Measurements from ENCODE around the gene STAG1. TPM values are rescaled to one million over a fixed set of nuclear protein-coding genes. Genes with fewer than 3 reads are reported as not detected.
"Not testable (repeated sequence)": the region's sequence is repeated elsewhere in the genome, so short reads cannot be mapped to it uniquely, and the experiment has no call there.

The STAG1 gene
- total RNA-seq, 5 donors from 2014 or later (not counting 1 experiment from before 2014, with no cell fraction given): 38.9 to 52.5 (median 42.7) TPM

DNA sequence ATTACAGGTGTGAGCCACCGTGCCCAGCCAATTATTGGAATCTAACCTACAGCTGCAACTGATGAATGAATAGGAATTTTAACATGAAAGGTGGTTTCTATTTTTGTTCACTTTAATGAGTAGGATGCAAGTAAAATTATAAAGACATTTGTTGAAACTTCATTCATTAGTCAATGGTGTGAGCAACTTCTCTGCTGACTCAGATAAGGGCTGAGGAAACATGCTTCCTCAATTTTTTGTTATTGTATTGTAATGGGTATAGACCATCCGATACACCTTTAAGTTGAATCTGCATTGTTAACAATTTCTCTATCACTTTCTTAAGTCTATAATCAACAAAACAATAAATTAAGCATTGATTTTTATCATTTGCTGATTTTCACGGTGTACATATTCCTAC is 127.8 kb downstream of the STAG1 start:
- H3K4me3 ChIP-seq (ENCODE audit: control insufficient read depth in 1 of 2, extremely low read depth in 1 of 2, low read length in 1 of 2): no peak overlapping the region
- Mint-ChIP-seq H3K27ac (no peak overlapping the region), H3K27me3 (no peaks in the 10 kb centered on the region), H3K36me3 (peaks cover 57% of the 10 kb centered on the region), H3K4me3 (no peak overlapping the region), H3K9me3 (peaks cover 0 to 10% (median 6%) of the 10 kb centered on the region in 3 donors), H3K4me1 (peaks cover 21 to 31% (median 26%) of the 10 kb centered on the region in 3 donors)
- H3K27ac ChIP-seq (ENCODE audit: low read length): no peak overlapping the region
- ATAC-seq (replicated peaks in 1 of 4) (no peak), DNase-seq (no peak)
- peaks cover 0 to 7% of the 10 kb centered on the region in 2 donors for H3K36me3 ChIP-seq (ENCODE audit: control insufficient read depth in 2 of 2, extremely low read depth in 1 of 2, insufficient read depth in 1 of 2, low read length in 1 of 2)
- no peaks in the 10 kb centered on the region for H3K27me3 ChIP-seq (replicated peaks in 1 of 2; ENCODE audit: control insufficient read depth in 2 of 2, extremely low read depth in 1 of 2, insufficient read depth in 2 of 2, low read length in 1 of 2)
- ChIA-PET CTCF (no interaction called here), POLR2A (no interaction called here)
- no peaks in the 10 kb centered on the region for H3K4me1 ChIP-seq (ENCODE audit: control insufficient read depth in 1 of 2, extremely low read depth in 1 of 2, insufficient read depth in 2 of 2, low read length in 2 of 2)
- H3K9me3 ChIP-seq: no peaks in the 10 kb centered on the region
- no CpG with 5 or more reads among the region's 3 CpGs for WGBS (ENCODE audit: insufficient coverage)

- no peak for DNase-seq
- Histone ChIP-seq H3K27ac (ENCODE audit: low read length) (no peak overlapping the region), H3K4me3 (ENCODE audit: control insufficient read depth in 1 of 2, extremely low read depth in 1 of 2, low read length in 1 of 2) (no peak overlapping the region), H3K27me3 (replicated peaks in 1 of 2; ENCODE audit: control insufficient read depth in 2 of 2, extremely low read depth in 1 of 2, insufficient read depth in 2 of 2, low read length in 1 of 2) (no peaks in the 10 kb centered on the region), H3K4me1 (ENCODE audit: control insufficient read depth in 1 of 2, extremely low read depth in 1 of 2, insufficient read depth in 2 of 2, low read length in 2 of 2) (peaks cover 0 to under 1% of the 10 kb centered on the region in 2 experiments), H3K36me3 (ENCODE audit: control insufficient read depth in 2 of 2, extremely low read depth in 1 of 2, insufficient read depth in 1 of 2, low read length in 1 of 2) (peaks cover 0 to 3% of the 10 kb centered on the region in 2 donors), H3K9me3 (no peaks in the 10 kb centered on the region)
- peaks cover 6 to 29% (median 16%) of the 10 kb centered on the region in 3 donors for H3K4me1 Mint-ChIP-seq
- H3K36me3 Mint-ChIP-seq: peaks cover 54% of the 10 kb centered on the region
- no peak for ATAC-seq (replicated peaks in 1 of 4)
- H3K9me3 Mint-ChIP-seq: no peaks in the 10 kb centered on the region
- H3K4me3 Mint-ChIP-seq: no peak overlapping the region
- CTCF ChIA-PET: no interaction called here
- H3K27me3 Mint-ChIP-seq: no peaks in the 10 kb centered on the region
- no CpG with 5 or more reads among the region's 2 CpGs for WGBS (ENCODE audit: insufficient coverage)
- POLR2A ChIA-PET: no interaction called here
- H3K27ac Mint-ChIP-seq: no peak overlapping the region
These were observed 130.6 kb downstream of the STAG1 start for GRCh38 chr3:136621628-136622027.

DNA sequence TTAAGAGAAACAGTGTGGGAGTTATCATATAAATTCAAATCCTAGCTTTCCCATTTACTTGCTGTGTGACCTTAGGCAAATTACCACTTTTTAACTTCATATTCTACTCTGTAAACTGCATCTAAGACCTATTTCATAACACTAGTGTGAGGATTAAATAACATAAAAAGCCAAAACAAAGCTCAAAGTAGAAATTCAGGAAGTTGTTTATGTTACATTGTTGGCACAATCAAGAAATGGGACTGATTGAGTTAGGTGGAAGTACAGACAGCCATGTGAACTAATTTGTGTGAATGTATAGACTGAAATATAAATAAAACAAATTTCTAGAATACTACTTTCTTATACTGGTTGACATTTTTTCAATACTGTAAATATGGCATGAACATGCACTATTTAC is 131.7 kb downstream of the STAG1 start:
- H3K36me3 Mint-ChIP-seq: peaks cover 52% of the 10 kb centered on the region
- Histone ChIP-seq H3K36me3 (ENCODE audit: control insufficient read depth in 2 of 2, extremely low read depth in 1 of 2, insufficient read depth in 1 of 2, low read length in 1 of 2) (peaks cover 0 to 3% of the 10 kb centered on the region in 2 donors), H3K4me3 (ENCODE audit: control insufficient read depth in 1 of 2, extremely low read depth in 1 of 2, low read length in 1 of 2) (no peak overlapping the region), H3K27me3 (replicated peaks in 1 of 2; ENCODE audit: control insufficient read depth in 2 of 2, extremely low read depth in 1 of 2, insufficient read depth in 2 of 2, low read length in 1 of 2) (no peaks in the 10 kb centered on the region), H3K4me1 (ENCODE audit: control insufficient read depth in 1 of 2, extremely low read depth in 1 of 2, insufficient read depth in 2 of 2, low read length in 2 of 2) (peaks cover 0 to 2% of the 10 kb centered on the region in 2 experiments), H3K9me3 (no peaks in the 10 kb centered on the region), H3K27ac (ENCODE audit: low read length) (no peak overlapping the region)
- H3K4me3 Mint-ChIP-seq: no peak overlapping the region
- DNase-seq (no peak), ATAC-seq (replicated peaks in 1 of 4) (no peak)
- no peak overlapping the region for H3K27ac Mint-ChIP-seq
- ChIA-PET CTCF (no interaction called here), POLR2A (no interaction called here)
- H3K9me3 Mint-ChIP-seq: no peaks in the 10 kb centered on the region
- peaks cover 6 to 24% (median 11%) of the 10 kb centered on the region in 3 donors for H3K4me1 Mint-ChIP-seq
- H3K27me3 Mint-ChIP-seq: no peaks in the 10 kb centered on the region

DNA sequence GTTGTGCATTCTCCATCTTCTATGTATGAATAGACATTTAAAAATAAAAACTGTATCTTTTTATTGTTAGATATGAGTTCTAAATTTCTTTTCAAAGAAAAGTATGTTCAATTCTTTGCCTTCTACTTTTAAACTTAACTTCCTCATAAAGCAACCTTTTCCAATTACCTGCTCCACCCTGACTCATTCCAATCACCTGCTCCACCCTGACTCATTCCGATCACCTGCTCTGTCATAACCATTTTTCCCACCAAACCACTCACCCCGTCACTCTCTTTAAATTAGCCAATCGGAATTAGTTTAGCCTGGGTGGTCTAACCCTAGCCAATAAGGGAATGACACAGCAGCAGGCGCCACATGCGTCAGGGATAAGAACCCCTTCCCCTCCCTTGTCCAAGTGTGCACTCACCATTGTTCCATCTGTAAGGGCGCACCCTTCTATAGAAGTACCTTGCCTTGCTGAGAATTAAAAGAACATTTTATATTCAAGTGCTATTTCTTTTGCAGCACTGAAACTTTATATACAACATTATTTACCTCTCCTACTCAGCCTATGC is 134.1 kb downstream of the STAG1 start:
- H3K27ac Mint-ChIP-seq; H3K27ac ChIP-seq (ENCODE audit: low read length); H3K4me1 ChIP-seq (ENCODE audit: control insufficient read depth in 1 of 2, extremely low read depth in 1 of 2, insufficient read depth in 2 of 2, low read length in 2 of 2); ATAC-seq (replicated peaks in 1 of 4); CTCF ChIA-PET; H3K4me3 ChIP-seq (ENCODE audit: control insufficient read depth in 1 of 2, extremely low read depth in 1 of 2, low read length in 1 of 2); H3K36me3 ChIP-seq (ENCODE audit: control insufficient read depth in 2 of 2, extremely low read depth in 1 of 2, insufficient read depth in 1 of 2, low read length in 1 of 2); H3K27me3 ChIP-seq (replicated peaks in 1 of 2; ENCODE audit: control insufficient read depth in 2 of 2, extremely low read depth in 1 of 2, insufficient read depth in 2 of 2, low read length in 1 of 2); H3K4me3 Mint-ChIP-seq; H3K9me3 Mint-ChIP-seq; H3K9me3 ChIP-seq; H3K27me3 Mint-ChIP-seq; DNase-seq; POLR2A ChIA-PET: not testable (repeated sequence)
- 80% methylated on average over 4 of the region's 6 CpGs for WGBS (ENCODE audit: insufficient coverage)
- Mint-ChIP-seq H3K36me3 (peaks cover 44% of the 10 kb centered on the region), H3K4me1 (peaks cover 6 to 16% (median 7%) of the 10 kb centered on the region in 3 donors)

DNA sequence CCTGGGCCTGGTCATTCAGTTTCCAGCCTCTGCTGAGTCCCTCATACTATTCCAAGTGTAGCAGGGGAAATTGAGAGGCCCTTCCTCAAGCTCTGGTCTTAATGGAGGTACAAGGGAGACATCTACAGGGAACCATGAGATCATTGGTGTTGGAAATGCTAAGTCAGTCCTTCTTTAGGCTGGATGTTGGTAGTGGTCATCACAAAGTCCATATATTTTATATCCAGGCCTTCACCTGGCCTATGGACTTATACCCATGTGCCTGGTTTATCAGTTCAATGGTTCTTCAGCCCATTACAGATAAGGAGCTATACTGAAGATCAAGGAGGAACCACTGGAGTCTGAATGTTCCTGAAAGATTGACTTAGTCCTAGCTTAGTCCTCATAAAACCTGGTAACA is 135.0 kb downstream of the STAG1 start:
- H3K27me3 ChIP-seq (replicated peaks in 1 of 2; ENCODE audit: control insufficient read depth in 2 of 2, extremely low read depth in 1 of 2, insufficient read depth in 2 of 2, low read length in 1 of 2): no peaks in the 10 kb centered on the region
- H3K9me3 Mint-ChIP-seq: no peaks in the 10 kb centered on the region
- ATAC-seq (replicated peaks in 1 of 4): no peak
- ChIA-PET POLR2A (no interaction called here), CTCF (no interaction called here)
- peaks cover 0 to 3% of the 10 kb centered on the region in 2 donors for H3K36me3 ChIP-seq (ENCODE audit: control insufficient read depth in 2 of 2, extremely low read depth in 1 of 2, insufficient read depth in 1 of 2, low read length in 1 of 2)
- peaks cover 0 to 2% of the 10 kb centered on the region in 2 experiments for H3K4me1 ChIP-seq (ENCODE audit: control insufficient read depth in 1 of 2, extremely low read depth in 1 of 2, insufficient read depth in 2 of 2, low read length in 2 of 2)
- no peak overlapping the region for H3K27ac ChIP-seq (ENCODE audit: low read length)
- H3K4me1 Mint-ChIP-seq: peaks cover 6 to 12% (median 6%) of the 10 kb centered on the region in 3 donors
- no peak overlapping the region for H3K4me3 Mint-ChIP-seq
- H3K4me3 ChIP-seq (ENCODE audit: control insufficient read depth in 1 of 2, extremely low read depth in 1 of 2, low read length in 1 of 2): no peak overlapping the region
- peaks cover 38% of the 10 kb centered on the region for H3K36me3 Mint-ChIP-seq
- DNase-seq: no peak
- H3K27me3 Mint-ChIP-seq: no peaks in the 10 kb centered on the region
- H3K27ac Mint-ChIP-seq: no peak overlapping the region
- no peaks in the 10 kb centered on the region for H3K9me3 ChIP-seq

DNA sequence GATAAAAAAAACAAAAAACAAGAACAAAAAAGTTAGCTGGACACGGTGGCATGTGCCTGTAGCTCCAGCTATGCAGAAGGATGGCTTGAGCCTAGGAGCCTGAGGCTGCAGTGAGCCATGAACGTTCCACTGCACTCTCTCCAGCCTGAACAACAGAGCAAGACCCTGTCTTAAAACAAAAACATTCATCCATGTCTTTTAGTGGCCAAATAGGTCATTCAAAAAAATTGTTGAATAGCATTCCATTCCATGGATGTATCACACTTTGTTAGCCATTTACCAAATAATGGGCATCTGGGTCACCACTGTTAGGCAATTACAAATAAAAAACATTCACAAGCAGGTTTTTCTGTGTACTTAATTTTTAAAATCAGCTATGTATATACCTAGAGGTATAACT is 139.7 kb downstream of the STAG1 start:
- Mint-ChIP-seq H3K4me1 (peaks cover 2 to 5% (median 3%) of the 10 kb centered on the region in 3 donors), H3K36me3 (peaks cover 23% of the 10 kb centered on the region), H3K9me3 (no peaks in the 10 kb centered on the region), H3K27me3 (no peaks in the 10 kb centered on the region), H3K4me3 (no peak overlapping the region), H3K27ac (no peak overlapping the region)
- Histone ChIP-seq H3K4me3 (ENCODE audit: control insufficient read depth in 1 of 2, extremely low read depth in 1 of 2, low read length in 1 of 2) (no peak overlapping the region), H3K27ac (ENCODE audit: low read length) (no peak overlapping the region), H3K27me3 (replicated peaks in 1 of 2; ENCODE audit: control insufficient read depth in 2 of 2, extremely low read depth in 1 of 2, insufficient read depth in 2 of 2, low read length in 1 of 2) (no peaks in the 10 kb centered on the region), H3K9me3 (no peaks in the 10 kb centered on the region), H3K4me1 (ENCODE audit: control insufficient read depth in 1 of 2, extremely low read depth in 1 of 2, insufficient read depth in 2 of 2, low read length in 2 of 2) (peaks cover 0 to 2% of the 10 kb centered on the region in 2 experiments), H3K36me3 (ENCODE audit: control insufficient read depth in 2 of 2, extremely low read depth in 1 of 2, insufficient read depth in 1 of 2, low read length in 1 of 2) (peaks cover 0 to 4% of the 10 kb centered on the region in 2 donors)
- WGBS (ENCODE audit: insufficient coverage): 92% methylated on average over 2 of the region's 2 CpGs
- CTCF ChIA-PET: no interaction called here
- POLR2A ChIA-PET: interaction anchor here in 1 of 2 donors (0.6 kb wide), 1 partner anchor 92 kb away, joined by 5 read pairs; no protein-coding TSS in a partner anchor
- ATAC-seq (replicated peaks in 1 of 4): no peak
- no peak for DNase-seq

- H3K4me1 Mint-ChIP-seq: peaks cover 7 to 15% (median 9%) of the 10 kb centered on the region in 3 donors
- Histone ChIP-seq H3K27me3 (replicated peaks in 1 of 2; ENCODE audit: control insufficient read depth in 2 of 2, extremely low read depth in 1 of 2, insufficient read depth in 2 of 2, low read length in 1 of 2) (no peaks in the 10 kb centered on the region), H3K27ac (ENCODE audit: low read length) (no peak overlapping the region), H3K36me3 (ENCODE audit: control insufficient read depth in 2 of 2, extremely low read depth in 1 of 2, insufficient read depth in 1 of 2, low read length in 1 of 2) (peaks cover 4 to 9% of the 10 kb centered on the region in 2 donors), H3K4me3 (ENCODE audit: control insufficient read depth in 1 of 2, extremely low read depth in 1 of 2, low read length in 1 of 2) (no peak overlapping the region), H3K4me1 (ENCODE audit: control insufficient read depth in 1 of 2, extremely low read depth in 1 of 2, insufficient read depth in 2 of 2, low read length in 2 of 2) (no peaks in the 10 kb centered on the region), H3K9me3 (no peaks in the 10 kb centered on the region)
- H3K4me3 Mint-ChIP-seq: no peak overlapping the region
- H3K27me3 Mint-ChIP-seq: no peaks in the 10 kb centered on the region
- no peak for DNase-seq
- no peak overlapping the region for H3K27ac Mint-ChIP-seq
- no peak for ATAC-seq (replicated peaks in 1 of 4)
- no peaks in the 10 kb centered on the region for H3K9me3 Mint-ChIP-seq
- ChIA-PET CTCF (interaction anchor here in 1 of 2 donors (0.6 kb wide), 1 partner anchor 542 kb away, joined by 4 read pairs; no protein-coding TSS in a partner anchor), POLR2A (interaction anchor here in 1 of 2 donors (1.4 kb wide), 1 partner anchor 30 kb away, joined by 3 read pairs; no protein-coding TSS in a partner anchor)
- no CpG with 5 or more reads among the region's 2 CpGs for whole genome bisulfite sequencing (ENCODE audit: insufficient coverage)
- H3K36me3 Mint-ChIP-seq: peaks cover 35% of the 10 kb centered on the region
These were observed 145.2 kb downstream of the STAG1 start for GRCh38 chr3:136606990-136607389.

All from T-cell (primary cell).